PC-3 (cell line): ENCODE results near the gene VSTM2B. TPM values are rescaled to one million over a fixed set of nuclear protein-coding genes. Genes with fewer than 3 reads are reported as not detected.

Source experiments
- ATAC-seq: fragments of 200-7000 bp; cut with Tn5 transposase; 2 replicates; pipeline ENCODE4 v1.9.1; 2020; ENCODE audit warnings: mild to moderate bottlenecking, moderate library complexity
- BruUV-seq: library from RNA; stranded (reverse); fragments of 400-500 nt; replicated peaks from 2 replicates; lab custom pipeline; 2021; lab: Mats Ljungman, UMichigan
- CTCF ChIA-PET: fragments of 300-600 bp; sonication (Branson Sonifier 250); formaldehyde crosslinking; loops from one replicate; lab custom pipeline; 2022; ENCODE audit warnings: antibody characterized with exemption; lab: Charles Lee
- POLR2A ChIA-PET: fragments of 300-600 bp; sonication (Branson Sonifier 250); formaldehyde crosslinking; loops from one replicate; lab custom pipeline; 2022; ENCODE audit warnings: antibody characterized with exemption; ENCODE audit not compliant: unreplicated experiment; lab: Charles Lee
- DNase-seq: peaks from one replicate; pipeline ENCODE4 v3.0.0-alpha.2; 2015
- H2AFZ ChIP-seq: fragments of 300-600 bp; sonication (generic); 2 replicates; pipeline ENCODE4 v1.6.0; 2016; ENCODE audit warnings: antibody characterized with exemption, low read length
- H3F3A ChIP-seq: fragments of 300-600 bp; sonication (generic); one replicate; pipeline ENCODE4 v1.6.0; 2017; ENCODE audit warnings: antibody characterized with exemption, low read length, control low read depth, mild to moderate bottlenecking; ENCODE audit not compliant: unreplicated experiment
- H3K27ac ChIP-seq: fragments of 300-600 bp; sonication (generic); 2 replicates; pipeline ENCODE4 v1.5.1; 2016; ENCODE audit warnings: mild to moderate bottlenecking, low read length
- H3K27me3 ChIP-seq: fragments of 300-600 bp; sonication (generic); 2 replicates; pipeline ENCODE4 v1.6.1; 2016; ENCODE audit warnings: low read length, mixed read lengths
- H3K36me3 ChIP-seq: fragments of 300-600 bp; sonication (generic); 2 replicates; pipeline ENCODE4 v1.6.1; 2016; ENCODE audit warnings: low read depth, mixed run types, low read length, mixed read lengths
- H3K4me1 ChIP-seq: fragments of 300-600 bp; sonication (generic); 2 replicates; pipeline ENCODE4 v1.5.1; 2016; ENCODE audit warnings: low read length; ENCODE audit not compliant: insufficient read depth
- H3K4me2 ChIP-seq: fragments of 300-600 bp; sonication (generic); 2 replicates; pipeline ENCODE4 v1.6.0; 2016; ENCODE audit warnings: low read length
- H3K4me3 ChIP-seq: fragments of 300-600 bp; sonication (generic); 2 replicates; pipeline ENCODE4 v1.5.1; 2016; ENCODE audit warnings: mild to moderate bottlenecking, low read length, mixed read lengths
- H3K79me2 ChIP-seq: fragments of 300-600 bp; sonication (generic); 2 replicates; pipeline ENCODE4 v1.6.1; 2017; ENCODE audit warnings: low read length, mixed read lengths
- H3K9ac ChIP-seq: fragments of 300-600 bp; sonication (generic); 2 replicates; pipeline ENCODE4 v1.6.0; 2016; ENCODE audit warnings: mild to moderate bottlenecking, low read length
- H3K9me2 ChIP-seq: fragments of 300-600 bp; sonication (generic); replicated peaks from 2 replicates; pipeline ENCODE4 v1.6.1; 2016; ENCODE audit warnings: mixed run types, low read length, mixed read lengths
- H3K9me3 ChIP-seq: fragments of 300-600 bp; sonication (generic); 2 replicates; pipeline ENCODE4 v1.6.1; 2016; ENCODE audit warnings: low read length, mixed read lengths
- H4K20me1 ChIP-seq: fragments of 300-600 bp; sonication (generic); 2 replicates; pipeline ENCODE4 v1.6.1; 2016; ENCODE audit warnings: low read length, mixed read lengths
- EZH2 ChIP-seq: fragments of 300-600 bp; sonication (generic); IDR thresholded peaks from one replicate; pipeline ENCODE4 v1.6.1; 2017; ENCODE audit warnings: antibody characterized with exemption, mild to moderate bottlenecking, low read length; ENCODE audit not compliant: unreplicated experiment
- EZH2phosphoT487 ChIP-seq: fragments of 300-600 bp; sonication (generic); IDR thresholded peaks from 2 replicates; pipeline ENCODE4 v1.6.1; 2018; ENCODE audit warnings: mild to moderate bottlenecking, antibody characterized with exemption, low read length, borderline replicate concordance
- intact Hi-C: fragments of 100-400 bp; cut with micrococcal nuclease; formaldehyde crosslinking; loops from 2 replicates; pipeline ENCODE4 v1.9.0; 2023
- total RNA-seq: library from RNA; depleted of rRNA; stranded (reverse); fragments of >200 nt; gene quantifications from 2 replicates; pipeline ENCODE4 v1.2.3, GENCODE V29; 2014
- TF ChIP-seq, protein P1 (sequence below): fragments of 300-600 bp; sonication (generic); conservative IDR thresholded peaks from 2 replicates; pipeline ENCODE4 v1.5.1; 2017; ENCODE audit warnings: antibody characterized with exemption, low read depth, mild to moderate bottlenecking, low read length

Gene VSTM2B
- total RNA-seq, 1 experiment from 2014 or later = not detected

DNA sequence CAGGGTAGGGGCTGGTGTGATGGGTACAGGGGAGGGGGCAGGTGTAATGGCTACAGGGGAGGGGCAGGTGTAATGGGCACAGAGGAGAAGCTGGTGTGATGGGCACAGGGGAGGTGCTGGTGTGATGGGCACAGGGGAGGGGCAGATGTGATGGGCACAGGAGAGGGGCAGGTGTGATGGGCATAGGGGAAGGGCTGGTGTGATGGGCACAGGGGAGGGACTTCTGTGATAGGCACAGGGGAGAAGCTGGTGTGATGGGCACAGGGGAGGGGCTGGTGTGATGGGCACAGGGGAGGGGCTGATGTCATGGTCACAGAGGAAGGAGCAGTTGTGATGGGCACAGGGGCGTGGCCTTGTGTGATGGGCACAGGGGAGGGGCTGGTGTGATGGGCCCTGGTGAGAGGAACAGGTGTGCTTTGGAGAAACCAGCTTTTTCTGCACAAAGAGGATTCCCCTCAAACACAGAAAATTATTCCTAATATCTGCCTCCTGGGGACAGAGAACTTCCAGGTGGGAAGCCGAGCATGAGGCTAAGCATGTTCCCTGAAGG, 41.6 kb downstream of the VSTM2B start:
- POLR2A ChIA-PET = no interaction called here
- H3K27me3 ChIP-seq = peaks cover 36% of the 10 kb centered on the region
- intact Hi-C loops = no loop called here

DNA sequence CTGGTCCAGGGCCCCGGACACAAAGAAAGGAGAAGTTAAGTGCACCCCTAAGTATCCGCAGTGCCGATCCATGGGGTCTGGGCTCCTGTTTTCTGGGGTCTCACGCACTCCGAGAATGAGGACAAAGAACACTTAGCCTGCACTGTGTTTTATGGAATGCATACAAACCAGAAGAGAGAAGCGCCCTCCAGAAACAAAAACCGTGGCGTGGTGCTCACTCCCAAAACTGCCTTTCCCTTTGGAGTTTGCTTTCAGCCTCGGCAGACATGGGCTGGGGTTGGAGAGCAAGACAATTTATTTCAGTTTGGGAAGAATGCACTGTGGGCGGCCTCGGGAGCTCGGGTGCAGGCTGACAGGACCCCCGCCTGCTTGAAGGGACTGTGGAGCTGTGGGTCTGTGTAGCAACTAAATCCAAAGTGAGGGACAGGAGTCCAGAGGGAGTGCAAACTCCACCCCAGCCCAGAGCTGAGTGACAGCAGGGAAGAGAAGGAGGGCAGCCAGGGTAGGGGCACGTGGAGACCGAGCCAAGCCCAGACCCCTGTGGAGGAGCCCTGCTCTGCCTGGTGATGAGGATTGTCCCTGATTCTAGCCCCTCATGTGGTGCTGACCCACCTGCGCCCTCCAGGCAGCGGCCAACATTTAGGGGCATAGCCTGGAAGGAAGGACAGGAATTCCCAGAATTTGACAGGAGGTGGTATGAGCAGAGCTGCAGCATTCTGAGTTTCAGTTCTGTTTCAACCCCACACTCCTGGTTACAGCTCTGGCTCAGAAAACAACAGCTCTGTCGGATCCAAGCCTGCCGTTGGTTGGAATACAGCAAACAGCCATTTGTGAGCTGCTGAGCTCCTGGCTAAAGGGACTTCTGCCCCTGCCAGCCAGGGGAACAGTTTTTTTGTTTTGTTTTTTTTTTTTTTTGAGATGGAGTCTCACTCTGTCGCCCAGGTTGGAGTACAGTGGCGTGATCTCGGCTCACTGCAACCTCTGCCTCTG, 42.5 kb downstream of the VSTM2B start:
- Histone ChIP-seq H3K36me3 (no peaks in the 10 kb centered on the region), H3K27ac (no peak overlapping the region), H3K79me2 (no peaks in the 10 kb centered on the region), H3K4me1 (no peaks in the 10 kb centered on the region), H3K4me2 (no peak overlapping the region), H3K4me3 (no peak overlapping the region), H3K9me2 (no peaks in the 10 kb centered on the region), H2AFZ (no peak overlapping the region), H3F3A (no peaks in the 10 kb centered on the region), H3K9ac (no peak overlapping the region), H4K20me1 (no peaks in the 10 kb centered on the region), H3K9me3 (no peaks in the 10 kb centered on the region), H3K27me3 (peaks cover 42% of the 10 kb centered on the region)
- POLR2A ChIA-PET = interaction anchor here (0.7 kb wide), 1 partner anchor 37 kb away, joined by 4 read pairs; no protein-coding TSS in a partner anchor
- TF ChIP-seq EZH2 (no peak), EZH2phosphoT487 (no peak)
- TF ChIP-seq, protein P1, sequence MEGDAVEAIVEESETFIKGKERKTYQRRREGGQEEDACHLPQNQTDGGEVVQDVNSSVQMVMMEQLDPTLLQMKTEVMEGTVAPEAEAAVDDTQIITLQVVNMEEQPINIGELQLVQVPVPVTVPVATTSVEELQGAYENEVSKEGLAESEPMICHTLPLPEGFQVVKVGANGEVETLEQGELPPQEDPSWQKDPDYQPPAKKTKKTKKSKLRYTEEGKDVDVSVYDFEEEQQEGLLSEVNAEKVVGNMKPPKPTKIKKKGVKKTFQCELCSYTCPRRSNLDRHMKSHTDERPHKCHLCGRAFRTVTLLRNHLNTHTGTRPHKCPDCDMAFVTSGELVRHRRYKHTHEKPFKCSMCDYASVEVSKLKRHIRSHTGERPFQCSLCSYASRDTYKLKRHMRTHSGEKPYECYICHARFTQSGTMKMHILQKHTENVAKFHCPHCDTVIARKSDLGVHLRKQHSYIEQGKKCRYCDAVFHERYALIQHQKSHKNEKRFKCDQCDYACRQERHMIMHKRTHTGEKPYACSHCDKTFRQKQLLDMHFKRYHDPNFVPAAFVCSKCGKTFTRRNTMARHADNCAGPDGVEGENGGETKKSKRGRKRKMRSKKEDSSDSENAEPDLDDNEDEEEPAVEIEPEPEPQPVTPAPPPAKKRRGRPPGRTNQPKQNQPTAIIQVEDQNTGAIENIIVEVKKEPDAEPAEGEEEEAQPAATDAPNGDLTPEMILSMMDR = no peak
- CTCF ChIA-PET = no interaction called here
- DNase-seq (no peak), ATAC-seq (no peak)
- no TSS peak for BruUV-seq
- intact Hi-C loops = no loop called here

More for the DNA sequence above, 41.6 kb downstream of the VSTM2B start:
- Histone ChIP-seq H3K27ac (no peak overlapping the region), H3K4me2 (no peak overlapping the region), H3K4me1 (no peaks in the 10 kb centered on the region), H3K9me3 (no peaks in the 10 kb centered on the region), H3K9me2 (no peaks in the 10 kb centered on the region), H3K79me2 (no peaks in the 10 kb centered on the region), H3K4me3 (no peak overlapping the region), H3F3A (no peaks in the 10 kb centered on the region), H2AFZ (no peak overlapping the region), H4K20me1 (no peaks in the 10 kb centered on the region), H3K36me3 (no peaks in the 10 kb centered on the region), H3K9ac (no peak overlapping the region)
- TF ChIP-seq EZH2phosphoT487 (no peak), EZH2 (no peak)
- TF ChIP-seq, protein P1 = no peak
- ATAC-seq (no peak), DNase-seq (no peak)
- CTCF ChIA-PET = no interaction called here
- no TSS peak for BruUV-seq
